ENCODE measurements around the gene CENPB.

GRCh38 chr20:3775457-3776108 lies 11.0 kb downstream of the CENPB start:
- TF ChIP-seq CTCF (IDR thresholded peaks at IDR 0.05) (no peak), POLR2A (IDR thresholded peaks at IDR 0.05) (no peak)
